HG03196 (cell line): ENCODE data around the gene KCNK16.

Experiments
- ATAC-seq: cut with Tn5 transposase; IDR thresholded peaks from one replicate; pipeline ENCODE4 v1.9.1; 2021; ENCODE audit not compliant: unreplicated experiment

The KCNK16 gene

DNA sequence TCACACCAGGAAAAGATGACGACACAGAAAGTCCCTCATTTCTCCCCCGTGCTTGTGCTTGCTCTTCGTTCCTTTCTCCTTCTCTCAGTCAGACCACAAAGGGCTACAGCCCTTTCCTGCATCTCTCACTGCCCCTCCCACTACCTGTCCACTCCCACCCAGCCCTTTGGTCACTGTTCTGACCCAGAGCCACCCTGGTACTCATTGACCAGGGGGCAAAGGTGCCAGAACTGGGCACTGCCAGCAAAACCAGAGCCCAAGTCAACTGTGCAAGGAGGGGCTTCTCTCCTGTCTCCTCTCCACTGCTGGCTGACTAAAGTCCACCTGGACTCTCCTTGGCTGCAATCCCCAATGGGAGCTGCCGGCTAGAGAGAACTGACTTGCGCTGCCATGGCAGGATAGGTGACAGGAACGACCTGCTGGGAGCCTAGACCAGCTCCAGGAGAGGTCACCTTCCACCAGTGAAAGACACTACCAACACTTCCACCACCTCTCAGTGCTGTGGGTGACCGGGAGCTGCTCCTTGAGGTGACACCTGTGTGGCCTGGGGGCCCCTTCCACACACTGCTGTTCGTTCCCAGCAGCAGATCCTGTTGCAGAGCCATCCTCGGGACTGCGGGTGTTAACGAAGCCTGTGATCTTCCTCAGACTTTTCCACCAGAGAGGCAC lies 41.1 kb downstream of the KCNK16 start:
- ATAC-seq, result no peak

GRCh38 chr6:39280247-39280731 lies 42.2 kb downstream of the KCNK16 start:
- ATAC-seq, result no peak

GRCh38 chr6:39279539-39279938 lies 43.0 kb downstream of the KCNK16 start:
- ATAC-seq, result no peak

DNA sequence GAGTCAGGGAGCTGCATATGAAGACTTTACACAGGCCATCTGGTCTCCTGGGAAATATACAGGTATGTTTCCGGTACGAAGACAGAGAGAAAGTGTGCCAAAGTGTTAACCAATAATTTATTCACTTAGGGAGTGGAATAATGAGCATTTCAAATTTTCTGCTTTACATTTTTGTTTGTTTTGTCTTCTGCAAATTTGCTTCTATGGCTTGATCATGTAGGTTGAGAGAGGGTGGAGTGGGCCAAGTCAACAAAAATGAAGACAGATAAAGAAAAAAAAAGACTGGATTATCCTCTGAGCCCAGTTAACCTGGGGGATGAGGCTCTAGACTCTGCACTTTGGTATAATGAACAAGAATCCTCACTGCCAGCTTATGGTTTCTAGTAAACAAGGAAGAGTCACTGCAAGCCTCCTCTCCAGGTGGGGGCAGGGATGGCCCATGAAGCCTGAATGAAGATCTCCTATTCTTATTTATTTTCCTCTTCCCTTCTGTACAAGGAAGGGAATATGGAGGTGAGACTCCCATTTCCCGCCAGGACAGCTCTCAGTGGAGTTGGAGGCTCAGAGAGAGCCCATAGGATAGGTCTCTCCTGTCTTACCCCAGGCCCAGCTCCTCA lies 46.0 kb downstream of the KCNK16 start:
- no peak for ATAC-seq

- no peak for ATAC-seq
These were observed 47.6 kb downstream of the KCNK16 start for GRCh38 chr6:39274903-39275302.

- no peak for ATAC-seq
These were observed 48.0 kb downstream of the KCNK16 start for GRCh38 chr6:39274471-39274870.

GRCh38 chr6:39273406-39273821 lies 49.1 kb downstream of the KCNK16 start:
- ATAC-seq, result no peak

DNA sequence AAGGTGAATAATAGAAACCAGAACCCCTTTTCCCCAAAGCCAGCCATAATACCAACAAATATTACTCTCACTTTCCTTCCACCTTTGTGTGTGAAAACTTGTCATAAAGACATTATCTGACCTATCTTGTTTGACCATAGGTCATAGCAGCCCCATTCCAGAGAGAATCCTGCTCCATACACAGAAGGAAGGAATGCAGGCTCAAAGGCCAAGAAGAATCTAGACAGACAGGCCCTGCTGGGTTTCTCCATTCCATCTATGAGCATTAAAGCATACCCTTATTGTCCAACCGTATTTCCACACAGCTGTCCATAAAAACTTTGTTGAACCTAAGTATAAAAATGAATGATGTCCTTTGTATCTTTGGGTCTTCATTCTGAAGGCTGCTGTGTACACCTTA lies 52.5 kb downstream of the KCNK16 start:
- ATAC-seq, result no peak

DNA sequence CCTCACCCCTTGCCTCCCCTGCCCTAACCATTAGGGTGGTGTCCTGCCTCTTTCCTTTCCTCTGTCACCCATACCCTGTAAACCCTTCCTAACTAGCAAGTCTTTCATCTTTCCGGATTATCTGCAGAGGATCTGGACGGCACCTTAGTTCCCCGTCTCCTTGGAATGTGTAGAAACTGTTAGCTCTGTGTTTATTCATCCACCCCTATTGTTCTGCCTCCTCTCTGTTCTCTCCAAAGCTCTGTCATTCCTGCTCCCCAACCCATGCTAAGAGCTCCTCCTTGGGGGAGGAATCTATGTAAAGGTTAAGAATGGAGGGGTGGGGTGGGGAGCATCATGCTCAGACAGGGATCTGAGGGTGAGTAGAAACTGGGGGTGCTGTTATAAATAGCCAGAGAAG lies 53.8 kb downstream of the KCNK16 start:
- ATAC-seq, result no peak

GRCh38 chr6:39268171-39268570 lies 54.3 kb downstream of the KCNK16 start:
- ATAC-seq, result no peak

DNA sequence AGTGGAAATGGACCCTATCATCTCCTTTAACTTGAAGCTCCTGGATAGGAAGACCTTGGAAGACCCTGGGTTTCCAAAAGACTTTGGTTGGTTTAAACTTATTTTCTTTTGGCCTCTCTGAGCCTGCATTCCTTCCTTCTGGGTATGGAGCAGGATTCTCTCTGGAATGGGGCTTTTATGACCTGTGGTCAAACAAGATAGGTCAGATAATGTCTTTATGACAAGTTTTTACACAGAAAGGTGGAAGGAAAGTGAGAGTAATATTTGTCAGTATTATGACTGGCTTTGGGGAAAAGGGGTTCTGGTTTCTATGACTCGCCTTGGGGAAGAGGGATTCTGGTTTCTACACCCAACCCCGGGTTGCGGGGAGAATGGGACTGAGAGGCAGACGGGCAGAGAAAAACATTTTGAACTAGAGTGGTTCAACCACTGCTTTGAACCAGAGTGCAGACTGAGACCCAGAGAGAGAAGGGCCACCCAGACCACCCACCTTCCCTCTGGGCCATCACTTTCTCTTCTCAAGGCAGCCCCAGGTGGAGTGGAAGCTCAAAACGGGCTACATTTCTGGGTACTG lies 55.6 kb downstream of the KCNK16 start:
- no peak for ATAC-seq

- ATAC-seq, result no peak
These were observed 56.1 kb downstream of the KCNK16 start for GRCh38 chr6:39266375-39266774.
